Omental fat pad (tissue), 4 donors: Measurements from ENCODE around the gene ABCG8. TPM values are rescaled to one million over a fixed set of nuclear protein-coding genes. Genes with fewer than 3 reads are reported as not detected.

Experiments used
- ATAC-seq: fragments of 150-250 bp; one replicate; pipeline ENCODE4 v1.9.1; 2016; ENCODE audit warnings: mild to moderate bottlenecking, moderate library complexity; ENCODE audit not compliant: low FRiP score
- DNase-seq: peaks from one replicate; pipeline ENCODE4 v3.0.0-alpha.2; 2019; ENCODE audit warnings: low spot score
- CTCF ChIP-seq, 3 donors: fragments of 450-650 bp; IDR thresholded peaks; one replicate each; pipeline ENCODE4 v1.5.1; 2016 to 2017; ENCODE audit warnings: antibody characterized with exemption in 3 of 3, mild to moderate bottlenecking in 3 of 3, moderate library complexity in 2 of 3
- total RNA-seq, 4 donors: library from RNA; depleted of rRNA; stranded (reverse); fragments of >200 nt; gene quantifications; one replicate each; pipeline ENCODE4 v1.1.0, GENCODE V29; 2016

Gene ABCG8
- total RNA-seq, 4 donors from 2014 or later = 0.16 TPM; not detected in 3

GRCh38 chr2:43824512-43824911, 14.3 kb upstream of the ABCG8 start:
- ATAC-seq (no peak), DNase-seq (no peak)
- no peak for TF ChIP-seq CTCF (IDR thresholded peaks at IDR 0.05)

GRCh38 chr2:43824951-43825493, 13.7 kb upstream of the ABCG8 start:
- no peak for ATAC-seq

GRCh38 chr2:43825841-43826240, 12.9 kb upstream of the ABCG8 start:
- no peak for DNase-seq
- TF ChIP-seq CTCF (IDR thresholded peaks at IDR 0.05) = no peak

More at GRCh38 chr2:43824951-43825493, 13.7 kb upstream of the ABCG8 start:
- no peak for DNase-seq
- no peak for TF ChIP-seq CTCF (IDR thresholded peaks at IDR 0.05)

GRCh38 chr2:43826305-43827250, 12.2 kb upstream of the ABCG8 start:
- TF ChIP-seq CTCF (IDR thresholded peaks at IDR 0.05) = no peak
- DNase-seq = no peak
- ATAC-seq = no peak

More at GRCh38 chr2:43825841-43826240, 12.9 kb upstream of the ABCG8 start:
- no peak for ATAC-seq

GRCh38 chr2:43831543-43832294, 7.1 kb upstream of the ABCG8 start:
- no peak for ATAC-seq
- no peak for TF ChIP-seq CTCF (IDR thresholded peaks at IDR 0.05)
- no peak for DNase-seq

GRCh38 chr2:43832457-43832856, 6.3 kb upstream of the ABCG8 start:
- TF ChIP-seq CTCF (IDR thresholded peaks at IDR 0.05) = no peak
- ATAC-seq (no peak), DNase-seq (no peak)
